Neural progenitor cell (in vitro differentiated cells): ENCODE measurements around the gene CETN2.

Experiments used
- EZH2phosphoT487 ChIP-seq: fragments of 200-600 bp; sonication (generic); IDR thresholded peaks from 2 replicates; pipeline ENCODE4 v1.6.1; 2017; ENCODE audit warnings: antibody characterized with exemption
- TF ChIP-seq, protein P1 (sequence below): fragments of 200-600 bp; sonication (generic); IDR thresholded peaks from 2 replicates; pipeline ENCODE4 v1.5.1; 2017; ENCODE audit warnings: antibody characterized with exemption, mild to moderate bottlenecking

- TF ChIP-seq, protein P1, sequence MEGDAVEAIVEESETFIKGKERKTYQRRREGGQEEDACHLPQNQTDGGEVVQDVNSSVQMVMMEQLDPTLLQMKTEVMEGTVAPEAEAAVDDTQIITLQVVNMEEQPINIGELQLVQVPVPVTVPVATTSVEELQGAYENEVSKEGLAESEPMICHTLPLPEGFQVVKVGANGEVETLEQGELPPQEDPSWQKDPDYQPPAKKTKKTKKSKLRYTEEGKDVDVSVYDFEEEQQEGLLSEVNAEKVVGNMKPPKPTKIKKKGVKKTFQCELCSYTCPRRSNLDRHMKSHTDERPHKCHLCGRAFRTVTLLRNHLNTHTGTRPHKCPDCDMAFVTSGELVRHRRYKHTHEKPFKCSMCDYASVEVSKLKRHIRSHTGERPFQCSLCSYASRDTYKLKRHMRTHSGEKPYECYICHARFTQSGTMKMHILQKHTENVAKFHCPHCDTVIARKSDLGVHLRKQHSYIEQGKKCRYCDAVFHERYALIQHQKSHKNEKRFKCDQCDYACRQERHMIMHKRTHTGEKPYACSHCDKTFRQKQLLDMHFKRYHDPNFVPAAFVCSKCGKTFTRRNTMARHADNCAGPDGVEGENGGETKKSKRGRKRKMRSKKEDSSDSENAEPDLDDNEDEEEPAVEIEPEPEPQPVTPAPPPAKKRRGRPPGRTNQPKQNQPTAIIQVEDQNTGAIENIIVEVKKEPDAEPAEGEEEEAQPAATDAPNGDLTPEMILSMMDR, result no peak
- no peak for TF ChIP-seq EZH2phosphoT487
Observed at GRCh38 chrX:152843852-152844251, 13.3 kb upstream of the CETN2 start.
